Suppressor macrophage (primary cell): Measurements from ENCODE around the gene ALAD.
A peak's percentile ranks its signal among the peaks of the same experiment; 100 is the strongest.
"Not testable (repeated sequence)": the region's sequence is repeated elsewhere in the genome, so short reads cannot be mapped to it uniquely, and the experiment has no call there.

Source experiments
- DNase-seq, 4 experiments: peaks; one replicate each; pipeline ENCODE4 v3.0.0-alpha.2; 2020 to 2022
- total RNA-seq, 17 experiments: gene quantifications; one replicate each; lab custom pipeline; 2026; ENCODE audit warnings: mixed read lengths in 6 of 17, inconsistent platforms in 3 of 17; lab: John Stamatoyannopoulos, UW

Gene ALAD
- 13.6 to 35.0 (median 24.8) reads per million in 17 experiments for total RNA-seq

GRCh38 chr9:113401027-113401792, at the start of gene ALAD:
Gene ALAD, minus strand, starts transcription at chr9:113401284. Its CDS starts 7,725 bp downstream, at chr9:113393559.
- peak; percentile 100 for DNase-seq

DNA sequence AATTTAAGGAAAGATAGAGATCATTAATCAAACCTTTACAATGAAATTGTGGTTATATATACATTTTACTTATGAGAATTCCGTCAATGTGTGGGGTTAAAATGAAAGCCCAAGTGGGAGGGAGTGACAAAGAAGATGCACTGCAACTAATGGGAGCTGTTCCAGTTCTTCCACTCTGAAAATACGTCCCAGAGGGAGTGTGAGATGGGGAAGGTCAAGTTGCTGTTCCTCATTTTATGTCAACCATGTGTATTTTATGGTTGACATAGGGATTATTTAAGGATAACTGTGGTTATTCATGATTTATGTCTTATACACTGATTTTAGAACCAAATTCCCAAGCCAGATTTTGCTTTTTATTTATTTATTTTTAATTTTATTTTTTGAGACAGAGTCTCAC, 48.3 kb upstream of the ALAD start:
- DNase-seq = peak; percentile 32 to 59 (median 48)

DNA sequence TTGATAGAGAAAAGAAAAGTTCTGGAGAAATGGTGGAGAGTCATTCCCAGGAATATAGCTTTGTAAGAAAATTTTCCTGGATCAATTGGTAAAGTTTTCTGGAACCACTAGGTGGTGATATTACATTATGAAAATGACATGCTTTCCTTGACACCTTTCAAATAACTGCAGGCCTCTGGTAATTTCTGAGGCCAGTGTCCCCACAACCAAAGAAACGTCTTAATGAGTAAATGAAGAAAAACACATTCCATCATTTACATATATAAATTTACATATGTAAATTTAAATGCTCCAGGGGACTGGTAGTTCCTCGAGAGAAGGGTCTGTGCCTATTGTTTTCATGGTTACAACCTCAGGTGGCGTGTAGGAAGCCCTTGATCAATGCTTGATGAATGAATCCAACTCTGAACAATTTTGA, 45.2 kb upstream of the ALAD start:
- peak; percentile 25 to 77 (median 48) for DNase-seq

DNA sequence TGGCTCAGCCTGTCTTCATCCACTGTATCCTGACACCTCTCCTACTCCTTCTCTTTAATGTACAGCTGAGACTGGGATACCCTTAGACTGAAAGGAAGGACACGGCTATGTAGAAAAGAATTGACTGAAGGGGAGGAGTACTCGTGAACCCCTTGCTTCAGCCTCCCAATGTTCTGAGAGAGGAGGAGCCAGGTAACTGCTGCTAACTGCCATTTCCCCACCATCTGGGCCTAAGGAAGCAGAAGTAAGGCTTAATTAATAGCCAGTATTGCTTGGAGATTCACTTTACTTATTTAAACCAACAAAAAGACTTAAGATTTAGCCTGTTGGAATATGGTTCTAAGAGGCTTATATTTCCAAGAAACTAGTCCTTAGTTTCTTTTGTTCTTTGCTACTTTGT, 43.7 kb upstream of the ALAD start:
- no peak for DNase-seq

DNA sequence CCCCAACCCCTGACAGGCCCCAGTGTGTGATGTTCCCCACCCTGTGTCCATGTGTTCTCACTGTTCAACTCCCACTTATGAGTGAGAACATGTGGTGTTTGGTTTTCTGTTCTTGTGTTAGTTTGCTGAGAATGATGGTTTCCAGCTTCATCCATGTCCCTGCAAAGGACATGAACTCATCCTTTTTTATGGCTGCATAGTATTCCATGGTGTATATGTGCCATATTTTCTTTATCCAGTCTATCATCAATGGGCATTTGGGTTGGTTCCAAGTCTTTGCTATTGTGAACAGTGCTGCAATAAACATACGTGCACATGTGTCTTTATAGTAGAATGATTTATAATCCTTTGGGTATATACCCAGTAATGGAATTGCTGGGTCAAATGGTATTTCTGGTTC, 36.6 kb upstream of the ALAD start:
- not testable (repeated sequence) for DNase-seq

GRCh38 chr9:113436728-113437515, 35.8 kb upstream of the ALAD start:
- peak; percentile 36 to 70 (median 42) for DNase-seq

DNA sequence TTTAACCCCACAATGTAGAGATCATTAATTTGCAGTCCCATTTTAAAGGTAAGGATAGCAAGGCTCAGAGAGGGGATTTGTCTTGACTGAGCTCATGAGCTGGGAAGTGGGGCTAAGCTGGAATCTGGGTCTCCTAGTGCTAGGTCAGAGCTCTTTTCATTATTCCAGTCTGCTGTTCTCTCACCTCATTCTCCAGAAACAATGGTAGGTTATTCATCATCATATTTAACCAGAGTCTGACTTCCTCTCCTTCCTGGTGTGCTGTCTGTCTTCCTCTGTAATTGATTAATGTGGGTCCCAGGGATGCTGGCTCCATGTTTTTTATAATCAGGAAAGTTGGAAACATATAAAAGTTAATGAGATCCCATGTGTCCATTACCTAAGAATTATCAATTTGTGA, 30.1 kb upstream of the ALAD start:
- no peak for DNase-seq

DNA sequence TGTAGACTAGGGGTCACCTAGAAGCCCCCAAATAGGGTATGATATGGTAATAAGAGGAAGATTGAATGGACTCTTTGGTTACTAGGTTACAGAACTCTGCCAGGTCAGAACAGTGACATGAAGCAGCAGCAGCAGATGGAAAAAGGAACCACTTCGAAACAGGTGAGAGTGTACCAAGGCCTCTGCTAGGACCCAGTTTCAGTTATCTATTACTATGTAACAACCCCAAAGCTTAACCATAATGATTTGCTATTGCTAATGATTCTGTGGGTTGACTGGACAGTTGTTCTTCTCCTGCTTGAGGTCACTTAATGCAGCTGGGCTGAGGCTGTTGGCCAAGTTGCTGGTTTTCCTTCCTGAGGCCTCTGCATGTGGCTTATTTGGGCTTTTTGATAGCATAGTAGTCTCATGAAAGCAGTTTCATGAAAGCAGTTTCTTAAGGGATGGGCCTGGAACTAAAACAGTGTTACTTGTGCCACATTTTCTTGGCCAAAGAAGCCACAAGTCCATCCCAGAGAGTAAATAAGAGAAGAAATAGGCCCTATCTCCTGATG, 27.1 kb upstream of the ALAD start:
- DNase-seq = no peak

DNA sequence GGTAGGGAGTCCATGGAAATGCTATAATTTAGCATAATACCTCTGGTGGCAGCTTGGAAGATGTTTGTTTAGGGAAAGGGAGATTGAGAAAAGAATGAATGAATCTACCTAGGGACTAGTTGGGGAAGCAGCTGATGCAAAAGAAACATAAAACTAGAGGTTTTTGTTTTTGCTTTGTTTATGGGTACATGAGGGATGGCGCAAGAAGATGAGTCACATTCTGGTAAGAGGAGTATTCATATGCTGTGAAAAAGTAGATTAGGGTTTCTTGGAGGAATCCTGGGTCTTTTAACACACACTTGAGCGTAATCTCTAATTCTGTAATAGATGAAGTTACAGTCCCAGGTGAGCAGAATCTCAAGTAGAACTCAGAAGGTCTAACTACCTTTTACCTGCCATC, 26.5 kb upstream of the ALAD start:
- peak; percentile 28 to 59 (median 47) for DNase-seq

GRCh38 chr9:113426701-113427100, 25.6 kb upstream of the ALAD start:
- DNase-seq = no peak

DNA sequence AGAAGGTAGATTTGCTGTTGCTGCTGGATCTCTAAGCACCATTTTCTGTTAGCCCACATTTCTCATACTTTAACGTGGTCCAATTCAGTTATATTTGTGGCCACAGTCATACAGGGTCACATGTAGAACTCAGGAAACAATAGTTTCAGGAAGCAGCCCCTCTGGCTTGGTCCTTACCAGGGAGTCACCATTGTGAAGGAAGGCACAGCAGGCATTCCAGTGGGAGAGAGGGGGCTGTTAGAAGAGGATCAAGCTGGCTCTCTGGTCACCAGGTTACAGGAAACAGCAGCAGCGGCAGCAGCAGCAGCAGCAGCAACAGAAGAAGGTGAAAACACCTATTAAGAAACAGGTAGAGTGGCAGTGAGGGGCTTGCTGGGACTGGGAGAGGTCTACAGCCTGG, 24.0 kb upstream of the ALAD start:
- no peak for DNase-seq

DNA sequence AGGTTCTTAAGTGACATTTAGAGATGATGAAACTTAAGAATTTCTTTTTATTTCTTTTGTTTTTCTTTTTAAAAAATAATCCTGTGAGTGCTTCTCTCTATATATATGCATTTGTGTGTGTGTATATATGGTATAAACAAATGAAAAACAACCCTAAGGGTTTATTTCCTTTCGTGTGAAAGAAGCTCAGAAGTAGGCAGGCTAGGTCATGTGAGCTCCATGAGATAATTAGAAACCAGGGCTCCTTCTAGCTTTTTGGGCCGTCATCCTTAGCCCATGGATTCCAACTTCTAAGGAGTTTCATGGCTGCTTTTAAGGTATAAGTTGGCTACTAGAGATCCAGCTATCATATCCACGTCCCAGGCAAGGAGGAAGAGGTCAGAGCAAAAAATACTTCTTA, 20.6 kb upstream of the ALAD start:
- no peak for DNase-seq

GRCh38 chr9:113417370-113417769, 16.3 kb upstream of the ALAD start:
- peak; percentile 19 to 48 (median 43) for DNase-seq

- peak; percentile 69 to 87 (median 80) for DNase-seq
These were observed 15.2 kb upstream of the ALAD start for GRCh38 chr9:113416149-113416721.

DNA sequence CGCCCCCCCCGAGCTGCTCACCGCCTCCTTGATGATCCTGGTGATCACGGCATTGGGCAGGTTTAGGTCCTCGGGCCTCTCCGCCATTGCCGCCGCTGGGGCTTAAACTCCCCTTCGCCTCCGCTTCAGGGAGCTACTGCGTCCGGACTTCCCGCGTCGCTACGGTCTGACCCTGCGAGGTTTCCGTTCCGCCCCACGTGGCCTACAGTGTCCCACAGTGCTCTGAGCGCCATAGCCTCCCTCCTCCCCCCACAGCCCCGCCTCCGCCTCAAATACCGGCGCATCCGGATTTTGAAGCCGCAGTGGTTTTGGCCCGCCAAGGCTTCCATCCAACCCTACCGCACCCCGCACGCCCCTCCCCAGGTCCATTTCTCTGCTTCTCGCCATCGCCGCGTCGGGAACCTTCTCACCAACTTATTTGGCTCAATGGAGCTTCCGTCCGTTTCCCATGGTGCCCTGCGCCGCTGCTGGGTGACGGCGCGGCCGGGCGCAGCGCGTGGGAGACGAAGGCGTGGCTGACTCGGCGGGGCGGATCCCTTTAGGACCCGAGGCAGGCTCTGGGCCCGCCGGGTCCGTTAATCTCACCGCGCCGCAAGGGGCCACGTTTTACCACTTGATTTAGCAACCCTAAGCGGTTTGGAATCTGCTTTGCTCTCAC, 9.3 kb upstream of the ALAD start, which contains the start of the genes C9orf43 and POLE3:
Gene C9orf43 (plus strand): TSS at position 541 of the 658 bp plus-strand sequence. CDS start 2,747 bp downstream, outside the sequence.
Gene POLE3 (minus strand): TSS at position 469 of the 658 bp plus-strand sequence. CDS start 382 bp downstream, at position 87.
- DNase-seq = peak; percentile 98 to 99 (median 98)

GRCh38 chr9:113409883-113410206, 8.8 kb upstream of the ALAD start:
- no peak for DNase-seq

- DNase-seq = no peak
These were observed 8.4 kb upstream of the ALAD start for GRCh38 chr9:113409481-113409880.

DNA sequence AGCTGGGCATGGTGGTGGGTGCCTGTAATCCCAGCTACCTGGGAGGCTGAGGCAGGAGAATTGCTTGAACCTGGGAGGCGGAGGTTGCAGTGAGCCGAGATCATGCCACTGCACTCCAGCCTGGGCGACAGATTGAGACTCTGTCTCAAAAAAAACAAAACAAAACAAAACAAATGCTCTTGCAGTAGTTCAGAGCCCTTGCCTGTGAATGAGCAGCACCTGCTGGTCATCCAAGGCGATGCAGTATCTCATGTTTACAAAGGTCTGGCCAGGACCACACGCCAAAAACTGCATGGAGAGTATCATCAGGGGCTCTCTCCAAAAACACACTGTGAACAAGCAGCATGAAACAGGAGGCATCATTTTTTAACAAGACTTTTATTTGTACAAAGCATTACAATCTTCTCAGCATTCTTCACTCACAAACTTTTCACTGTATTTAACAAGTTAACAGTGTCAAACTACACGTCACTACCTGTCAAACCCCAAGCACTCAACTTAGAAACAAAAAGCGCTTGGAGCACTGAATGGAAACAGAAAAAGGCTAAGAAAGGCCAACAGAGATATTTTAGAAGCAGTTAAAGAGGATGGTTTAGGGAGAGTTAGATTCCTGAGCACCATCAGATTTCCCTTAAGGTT, 5.9 kb upstream of the ALAD start:
- DNase-seq = peak; percentile 65 to 81 (median 78)

DNA sequence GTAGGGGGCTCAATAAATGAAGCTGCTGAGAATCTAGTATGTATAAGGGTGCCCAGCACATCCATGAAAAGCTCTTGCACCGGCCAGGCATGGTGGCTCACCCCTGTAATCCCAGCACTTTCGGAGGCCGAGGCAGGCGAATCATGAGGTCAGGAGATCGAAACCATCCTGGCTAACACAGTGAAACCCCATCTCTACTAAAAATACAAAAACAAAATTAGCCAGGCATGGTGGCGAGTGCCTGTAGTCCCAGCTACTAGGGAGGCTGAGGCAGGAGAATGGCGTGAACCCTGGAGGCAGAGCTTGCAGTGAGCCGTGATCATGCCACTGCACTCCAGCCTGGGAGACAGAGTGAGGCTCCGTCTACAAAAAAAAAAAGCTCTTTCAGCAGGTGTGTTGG, 5.3 kb upstream of the ALAD start:
- DNase-seq = not testable (repeated sequence)

GRCh38 chr9:113403646-113404045, 2.6 kb upstream of the ALAD start:
- DNase-seq = peak; percentile 51 to 84 (median 68)

DNA sequence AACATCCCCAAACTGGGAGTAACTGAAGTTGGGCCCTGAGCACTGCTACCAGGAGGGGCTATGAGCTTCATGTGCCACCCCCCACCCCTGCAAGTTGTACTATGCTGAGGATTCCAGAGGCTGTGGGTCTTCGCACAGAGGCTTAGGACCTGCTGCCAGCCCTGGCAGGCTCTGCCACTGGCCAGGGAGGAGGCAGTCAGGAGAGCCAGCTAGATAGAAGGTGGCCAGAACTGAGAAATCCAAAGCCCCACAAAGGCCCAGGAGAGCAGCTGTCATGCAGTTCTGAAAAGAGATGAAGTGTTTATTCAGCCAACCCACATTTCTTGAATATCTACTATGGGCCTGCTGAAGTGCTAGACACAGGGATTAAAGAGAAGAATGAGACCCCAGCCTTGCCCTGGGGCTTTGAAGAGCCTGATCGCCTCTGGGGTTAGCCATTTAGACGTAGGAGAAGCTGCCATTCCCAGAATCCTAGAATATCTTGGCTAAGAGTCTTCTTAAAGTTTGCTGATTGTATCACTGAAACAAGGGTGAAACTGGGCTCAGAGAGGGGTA, 1.4 kb downstream of the ALAD start:
- DNase-seq = no peak
